Mesendoderm (in vitro differentiated cells): ENCODE results near the gene PACSIN3.
"Not testable (repeated sequence)": the region's sequence is repeated elsewhere in the genome, so short reads cannot be mapped to it uniquely, and the experiment has no call there.

Source experiments
- DNase-seq: peaks from one replicate; pipeline ENCODE4 v3.0.0; 2013
- H2AK5ac ChIP-seq: 2 replicates; pipeline ENCODE4 v1.6.1; 2013; ENCODE audit warnings: low read length, inconsistent platforms
- H2BK120ac ChIP-seq: 2 replicates; pipeline ENCODE4 v1.6.1; 2013; ENCODE audit warnings: low read depth, mild to moderate bottlenecking, low read length, moderate library complexity, mixed read lengths
- H2BK15ac ChIP-seq: replicated peaks from 2 replicates; pipeline ENCODE4 v1.6.1; 2013; ENCODE audit warnings: low read depth, mild to moderate bottlenecking, moderate library complexity
- H2BK5ac ChIP-seq: 2 replicates; pipeline ENCODE4 v1.6.1; 2013; ENCODE audit warnings: low read length, inconsistent platforms
- H3K18ac ChIP-seq: 2 replicates; pipeline ENCODE4 v1.6.1; 2013; ENCODE audit warnings: mild to moderate bottlenecking, low read length, mixed read lengths
- H3K23ac ChIP-seq: one replicate; pipeline ENCODE4 v1.6.1; 2013; ENCODE audit warnings: low read length
- H3K27ac ChIP-seq: 2 replicates; pipeline ENCODE4 v1.5.1; 2013; ENCODE audit warnings: low read depth, mild to moderate bottlenecking, inconsistent platforms, low read length, moderate library complexity
- H3K27me3 ChIP-seq: 2 replicates; pipeline ENCODE4 v1.6.1; 2013; ENCODE audit warnings: low read length, control low read depth, mild to moderate bottlenecking, inconsistent platforms; ENCODE audit not compliant: insufficient read depth, poor library complexity
- H3K36me3 ChIP-seq: 2 replicates; pipeline ENCODE4 v1.6.1; 2013; ENCODE audit warnings: low read length, inconsistent platforms; ENCODE audit not compliant: control insufficient read depth, insufficient read depth
- H3K4ac ChIP-seq: one replicate; pipeline ENCODE4 v1.6.1; 2013; ENCODE audit warnings: low read depth, mild to moderate bottlenecking, low read length, moderate library complexity
- H3K4me1 ChIP-seq: 2 replicates; pipeline ENCODE4 v1.6.1; 2013; ENCODE audit warnings: low read depth, low read length, inconsistent platforms; ENCODE audit not compliant: control insufficient read depth
- H3K4me2 ChIP-seq: 2 replicates; pipeline ENCODE4 v1.6.1; 2013; ENCODE audit warnings: low read length
- H3K4me3 ChIP-seq: 2 replicates; pipeline ENCODE4 v1.5.1; 2013; ENCODE audit warnings: mild to moderate bottlenecking, low read length
- H3K56ac ChIP-seq: one replicate; pipeline ENCODE4 v1.6.1; 2013; ENCODE audit warnings: low read length
- H3K79me1 ChIP-seq: 2 replicates; pipeline ENCODE4 v1.6.1; 2013; ENCODE audit warnings: low read length, inconsistent platforms
- H3K79me2 ChIP-seq: 2 replicates; pipeline ENCODE4 v1.6.1; 2013; ENCODE audit warnings: mild to moderate bottlenecking, low read length; ENCODE audit not compliant: control insufficient read depth, insufficient read depth
- H3K9ac ChIP-seq: 2 replicates; pipeline ENCODE4 v1.6.1; 2013; ENCODE audit warnings: low read length, inconsistent platforms
- H4K5ac ChIP-seq: one replicate; pipeline ENCODE4 v1.6.1; 2013; ENCODE audit warnings: low read length
- H4K8ac ChIP-seq: one replicate; pipeline ENCODE4 v1.6.1; 2013; ENCODE audit warnings: low read depth, mild to moderate bottlenecking, control low read depth, low read length, moderate library complexity
- WGBS: extraction: QIAGEN DNeasy Blood & Tissue Kit; methylation state at CpG from one replicate; pipeline ENCODE4 v1.1.7; 2013; ENCODE audit warnings: low lambda C conversion rate, missing lambda C conversion rate; ENCODE audit not compliant: insufficient coverage; ENCODE audit errors: extremely low coverage; 5-methylcytosine and 5-hydroxymethylcytosine counted together

PACSIN3 gene

DNA sequence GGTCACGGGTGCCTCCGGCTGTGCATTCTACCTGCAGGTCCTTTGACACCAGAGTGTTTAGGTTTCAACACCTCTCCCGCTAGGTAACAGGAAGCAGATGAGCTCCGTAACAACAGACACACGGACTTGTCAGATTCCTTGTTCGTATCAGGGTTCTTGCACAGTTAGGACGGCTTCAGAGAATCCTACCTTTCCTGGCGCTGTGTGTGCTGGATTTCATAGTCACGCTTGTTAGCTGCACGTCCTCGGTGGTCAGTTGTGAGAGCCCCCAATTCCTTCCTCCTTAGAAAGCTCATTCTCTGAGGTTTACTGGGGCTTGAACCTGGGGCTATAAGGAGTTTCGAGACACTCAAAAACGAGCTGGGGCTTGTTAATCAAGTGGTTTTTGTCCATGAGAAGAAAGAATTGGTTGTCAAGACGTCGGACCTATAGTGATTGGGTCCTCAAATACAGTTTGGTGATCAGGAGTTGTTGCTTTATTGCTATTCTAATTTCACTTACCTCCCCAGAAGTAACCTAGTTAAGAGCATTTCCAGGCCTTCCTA, 29.2 kb upstream of the PACSIN3 start:
- Histone ChIP-seq H2BK15ac (no peak overlapping the region), H4K8ac (no peak overlapping the region), H3K9ac (peak overlapping the region; percentile 95), H3K56ac (peak overlapping the region; percentile 95), H3K27me3 (no peaks in the 10 kb centered on the region), H3K36me3 (no peaks in the 10 kb centered on the region), H3K4me3 (peak overlapping the region; percentile 81), H3K79me1 (peaks cover 6% of the 10 kb centered on the region), H3K18ac (peak overlapping the region; percentile 86), H2AK5ac (peak overlapping the region; percentile 39), H3K79me2 (no peaks in the 10 kb centered on the region), H4K5ac (peak overlapping the region; percentile 98), H3K4me1 (peaks cover 4% of the 10 kb centered on the region), H2BK5ac (peak overlapping the region; percentile 99), H3K27ac (peak overlapping the region; percentile 92), H3K23ac (peak overlapping the region; percentile 81), H3K4me2 (peak overlapping the region; percentile 98), H2BK120ac (peak overlapping the region; percentile 50), H3K4ac (peak overlapping the region; percentile 95)
- DNase-seq, result peak; percentile 90
- WGBS, result no CpG with 5 or more reads among the region's 15 CpGs

DNA sequence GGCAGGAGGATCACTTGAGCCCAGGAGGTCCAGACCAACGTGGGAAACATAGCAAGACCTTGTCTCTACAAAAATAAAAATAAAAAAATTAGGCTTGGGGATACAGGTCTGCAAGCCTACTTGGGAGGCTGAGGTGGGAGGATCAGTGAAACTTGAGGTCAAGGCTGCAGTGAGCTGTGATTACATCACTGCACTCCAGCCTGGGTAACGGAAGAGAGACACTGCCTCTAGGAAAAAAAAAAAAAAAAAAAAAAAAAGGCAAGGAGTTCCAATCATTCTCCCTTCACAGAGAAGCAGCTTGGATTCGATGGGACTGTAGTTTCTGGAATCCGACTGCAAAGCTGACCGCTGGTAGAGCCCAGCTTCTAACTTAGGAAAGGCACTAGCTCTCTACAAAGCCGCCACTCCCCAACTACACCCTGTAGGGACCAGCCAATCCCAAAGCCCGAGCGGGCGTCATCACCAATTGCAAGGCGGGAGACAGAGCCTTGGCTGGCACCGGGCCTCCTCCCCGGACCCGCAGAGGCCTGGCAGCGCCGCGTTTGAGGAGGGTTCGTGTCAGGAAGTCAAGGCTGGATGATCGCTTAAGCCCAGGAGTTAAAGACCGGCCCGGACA, 27.8 kb upstream of the PACSIN3 start:
- Histone ChIP-seq H2BK15ac (no peak overlapping the region), H3K56ac (peak overlapping the region; percentile 87), H3K27me3 (no peaks in the 10 kb centered on the region), H2BK120ac (no peak overlapping the region), H3K23ac (no peak overlapping the region), H3K4me3 (peak overlapping the region; percentile 41), H3K4me2 (peak overlapping the region; percentile 57), H2BK5ac (no peak overlapping the region), H3K79me2 (no peaks in the 10 kb centered on the region), H3K18ac (peak overlapping the region; percentile 2), H2AK5ac (no peak overlapping the region), H3K9ac (peak overlapping the region; percentile 70), H3K27ac (peak overlapping the region; percentile 33), H3K79me1 (peaks cover 6% of the 10 kb centered on the region), H3K4ac (peak overlapping the region; percentile 17), H3K36me3 (no peaks in the 10 kb centered on the region), H3K4me1 (peaks cover 4% of the 10 kb centered on the region), H4K5ac (no peak overlapping the region), H4K8ac (no peak overlapping the region)
- no CpG with 5 or more reads among the region's 20 CpGs for WGBS
- peak; percentile 94 for DNase-seq

DNA sequence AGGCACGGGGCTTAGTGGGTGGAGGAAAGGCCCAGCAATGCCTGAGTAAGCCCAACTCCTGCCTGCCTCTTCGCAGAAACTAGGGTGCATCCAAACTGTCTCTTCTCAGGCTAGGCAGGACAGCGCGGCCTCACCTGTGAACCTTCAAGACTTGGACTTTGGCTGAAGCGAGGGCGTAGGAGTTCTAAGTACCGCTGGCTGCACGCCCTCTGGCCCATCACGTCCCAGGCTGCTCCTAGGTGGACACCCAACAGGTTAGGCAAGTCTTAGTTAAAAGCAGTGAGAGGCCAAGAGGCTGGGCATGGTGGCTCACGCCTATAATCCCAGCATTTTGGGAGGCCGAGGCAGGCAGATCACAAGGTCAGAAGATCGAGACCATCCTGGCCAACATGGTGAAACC, 26.7 kb upstream of the PACSIN3 start:
- Histone ChIP-seq H3K4me1 (peaks cover 4% of the 10 kb centered on the region), H3K23ac (no peak overlapping the region), H2BK5ac (no peak overlapping the region), H3K4me2 (no peak overlapping the region), H3K79me1 (peaks cover 6% of the 10 kb centered on the region), H3K9ac (no peak overlapping the region), H3K79me2 (no peaks in the 10 kb centered on the region), H3K18ac (no peak overlapping the region), H3K4me3 (no peak overlapping the region), H3K56ac (peak overlapping the region; percentile 56), H2BK120ac (no peak overlapping the region), H3K27ac (no peak overlapping the region), H2BK15ac (no peak overlapping the region), H4K5ac (no peak overlapping the region), H3K4ac (no peak overlapping the region), H3K36me3 (no peaks in the 10 kb centered on the region), H4K8ac (no peak overlapping the region), H2AK5ac (no peak overlapping the region), H3K27me3 (no peaks in the 10 kb centered on the region)
- WGBS, result no CpG with 5 or more reads among the region's 12 CpGs
- no peak for DNase-seq

DNA sequence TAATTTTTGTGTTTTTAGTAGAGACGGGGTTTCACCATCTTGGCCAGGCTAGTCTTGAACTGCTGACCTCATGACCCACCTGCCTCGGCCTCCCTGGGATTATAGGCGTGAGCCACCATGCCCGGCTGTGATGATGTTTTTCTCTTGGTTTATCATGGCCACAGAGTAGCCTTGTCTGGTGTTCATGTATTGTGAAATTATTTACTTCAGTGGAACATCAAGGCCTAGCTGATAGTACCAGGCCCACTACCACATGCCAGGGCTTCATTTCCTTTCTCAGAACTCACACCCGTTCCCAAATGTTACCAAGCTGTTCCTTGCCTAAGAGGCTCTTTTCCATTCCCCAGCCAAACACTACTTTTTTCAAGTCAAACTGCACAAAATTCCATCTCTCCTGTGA, 22.4 kb upstream of the PACSIN3 start:
- no peak overlapping the region for H3K27ac ChIP-seq
- no peak overlapping the region for H2AK5ac ChIP-seq
- no peak overlapping the region for H3K4me2 ChIP-seq
- H3K4me1 ChIP-seq, result peaks cover 3% of the 10 kb centered on the region
- no peak overlapping the region for H2BK5ac ChIP-seq
- H3K79me2 ChIP-seq, result no peaks in the 10 kb centered on the region
- no peak overlapping the region for H2BK15ac ChIP-seq
- H3K36me3 ChIP-seq, result no peaks in the 10 kb centered on the region
- H3K18ac ChIP-seq, result no peak overlapping the region
- H3K4ac ChIP-seq, result no peak overlapping the region
- H3K56ac ChIP-seq, result no peak overlapping the region
- H2BK120ac ChIP-seq, result no peak overlapping the region
- H3K4me3 ChIP-seq, result no peak overlapping the region
- no peak overlapping the region for H3K9ac ChIP-seq
- no peak overlapping the region for H4K8ac ChIP-seq
- no peaks in the 10 kb centered on the region for H3K79me1 ChIP-seq
- no peak overlapping the region for H3K23ac ChIP-seq
- no peaks in the 10 kb centered on the region for H3K27me3 ChIP-seq
- H4K5ac ChIP-seq, result no peak overlapping the region
- WGBS, result no CpG with 5 or more reads among the region's 5 CpGs
- no peak for DNase-seq

DNA sequence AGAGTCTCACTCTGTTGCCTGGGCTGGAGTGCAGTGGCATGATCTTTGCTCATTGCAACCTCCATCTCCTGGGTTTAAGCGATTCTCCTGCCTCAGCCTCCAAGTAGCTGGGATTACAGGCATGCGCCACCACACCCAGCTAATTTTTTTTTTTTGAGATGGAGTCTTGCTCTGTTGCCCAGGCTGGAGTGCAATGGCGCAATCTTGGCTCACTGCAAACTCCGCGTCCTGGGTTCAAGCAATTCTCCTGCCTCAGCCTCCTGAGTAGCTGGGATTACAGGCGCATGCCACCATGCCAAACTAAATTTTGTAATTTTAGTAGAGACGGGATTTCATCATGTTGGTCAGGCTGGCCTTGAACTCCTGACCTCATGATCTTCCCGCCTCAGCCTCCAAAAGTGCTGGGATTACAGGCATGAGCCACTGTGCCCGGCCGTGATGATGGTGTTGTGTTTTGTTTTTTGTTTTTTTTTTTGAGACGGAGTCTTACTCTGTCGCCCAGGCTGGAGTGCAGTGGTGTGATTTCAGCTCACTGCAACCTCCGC, 21.8 kb upstream of the PACSIN3 start:
- not testable (repeated sequence) for H4K8ac ChIP-seq, H3K4me3 ChIP-seq, H3K4me1 ChIP-seq, H3K27me3 ChIP-seq, H3K18ac ChIP-seq, H3K4ac ChIP-seq, H2BK5ac ChIP-seq, H2AK5ac ChIP-seq, H3K56ac ChIP-seq, H3K27ac ChIP-seq, H3K23ac ChIP-seq, H2BK15ac ChIP-seq, H3K79me1 ChIP-seq, H3K9ac ChIP-seq, H4K5ac ChIP-seq, DNase-seq, H3K4me2 ChIP-seq, H3K36me3 ChIP-seq, H2BK120ac ChIP-seq, H3K79me2 ChIP-seq
- no CpG with 5 or more reads among the region's 13 CpGs for WGBS
